GM18505 (cell line): Measurements from ENCODE around the gene SRGAP2B.
A peak's percentile ranks its signal among the peaks of the same experiment; 100 is the strongest.
"Not testable (repeated sequence)": the region's sequence is repeated elsewhere in the genome, so short reads cannot be mapped to it uniquely, and the experiment has no call there.

Experiments used
- ATAC-seq: cut with Tn5 transposase; IDR thresholded peaks from one replicate; pipeline ENCODE4 v1.9.1; 2021; ENCODE audit not compliant: unreplicated experiment

SRGAP2B gene

DNA sequence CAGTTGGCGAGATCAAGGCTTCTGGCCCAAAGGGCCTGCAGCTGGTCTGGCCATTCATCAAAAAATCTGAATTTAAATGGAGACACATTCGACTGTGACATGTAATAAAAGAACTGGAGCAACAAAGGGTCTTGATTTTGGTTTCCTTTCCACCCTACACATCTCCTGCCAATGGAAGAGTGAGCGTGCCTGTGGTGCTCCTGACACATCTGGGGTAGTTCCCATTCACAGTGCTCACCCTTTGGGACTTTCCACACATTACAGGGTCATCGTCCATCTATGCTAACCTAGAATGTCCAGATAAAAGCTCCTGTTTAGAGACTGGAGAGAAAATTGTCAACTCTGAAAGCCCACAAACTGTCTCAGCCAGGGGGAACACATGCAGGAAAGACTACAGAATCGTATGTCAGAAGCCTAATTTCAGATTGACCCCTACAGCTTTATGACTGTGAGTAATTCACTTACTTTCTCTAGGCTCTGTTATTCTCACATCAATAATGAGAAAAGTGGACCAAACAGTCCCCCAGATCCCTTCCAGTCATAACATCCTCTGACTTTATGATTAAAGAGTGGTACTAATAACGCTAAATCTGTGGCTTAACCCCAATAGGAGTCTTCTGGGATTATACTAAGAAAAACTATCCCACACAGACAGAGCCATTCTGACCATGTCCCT lies 46.8 kb downstream of the SRGAP2B start:
- ATAC-seq, result not testable (repeated sequence)

DNA sequence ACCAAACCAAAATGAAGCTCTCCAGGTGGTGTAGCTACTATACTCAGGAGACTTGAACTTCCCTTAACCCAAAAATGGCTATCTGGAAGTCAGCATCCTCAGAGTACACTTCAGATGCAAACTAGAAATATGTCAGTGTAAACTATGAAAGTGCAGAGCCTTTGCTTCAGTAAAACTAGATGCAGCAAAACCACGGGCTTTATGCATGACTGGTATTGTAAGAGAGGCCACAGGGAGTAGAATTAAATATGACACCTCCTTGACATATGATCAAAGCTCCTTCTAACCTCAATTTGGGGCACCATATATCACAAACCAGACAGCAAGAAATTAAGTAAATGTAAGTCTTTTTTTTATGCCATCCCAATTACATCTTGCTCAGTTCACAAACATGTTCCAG lies 47.6 kb downstream of the SRGAP2B start:
- not testable (repeated sequence) for ATAC-seq

- not testable (repeated sequence) for ATAC-seq
These were observed 49.4 kb downstream of the SRGAP2B start for GRCh38 chr1:145045571-145046273.

DNA sequence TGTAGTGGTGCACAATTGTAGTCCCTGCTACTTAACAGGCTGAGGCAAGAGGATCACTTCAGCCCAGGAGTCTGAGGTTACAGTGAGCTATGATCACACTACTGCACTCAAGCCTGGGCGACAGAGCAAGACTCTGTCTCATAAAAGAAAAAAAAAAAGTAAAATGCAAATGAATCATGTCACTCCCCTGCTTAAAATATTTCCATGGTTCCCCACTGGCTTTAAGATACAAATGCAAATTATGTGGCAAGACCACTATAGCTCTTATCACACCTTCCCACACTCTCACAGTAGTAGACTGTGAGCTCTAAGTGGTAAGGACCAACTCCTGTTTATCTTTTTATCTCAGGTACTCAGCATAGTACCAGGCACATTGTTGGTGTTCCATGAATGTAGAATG lies 53.6 kb downstream of the SRGAP2B start:
- ATAC-seq, result peak; percentile 85

DNA sequence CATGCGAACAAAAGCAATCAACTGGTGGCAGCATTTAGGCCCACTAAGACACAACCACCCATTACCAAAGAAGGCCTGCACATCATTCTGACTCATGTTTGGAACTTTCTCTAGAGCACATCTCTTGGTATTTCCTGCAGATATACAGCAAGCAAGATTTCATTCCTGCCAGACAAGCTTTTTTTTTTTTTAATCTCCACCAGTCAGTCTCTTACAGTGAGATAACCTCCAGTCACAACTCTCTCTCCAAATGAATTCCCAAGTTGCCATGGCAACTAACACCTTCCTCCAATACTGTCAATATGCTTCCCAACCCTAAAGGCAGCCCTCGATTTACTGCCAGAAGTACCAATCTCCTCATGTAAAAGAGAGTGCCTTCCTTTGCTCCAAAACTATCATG lies 59.1 kb downstream of the SRGAP2B start:
- not testable (repeated sequence) for ATAC-seq

GRCh38 chr1:145033523-145033922 lies 61.6 kb downstream of the SRGAP2B start:
- not testable (repeated sequence) for ATAC-seq

DNA sequence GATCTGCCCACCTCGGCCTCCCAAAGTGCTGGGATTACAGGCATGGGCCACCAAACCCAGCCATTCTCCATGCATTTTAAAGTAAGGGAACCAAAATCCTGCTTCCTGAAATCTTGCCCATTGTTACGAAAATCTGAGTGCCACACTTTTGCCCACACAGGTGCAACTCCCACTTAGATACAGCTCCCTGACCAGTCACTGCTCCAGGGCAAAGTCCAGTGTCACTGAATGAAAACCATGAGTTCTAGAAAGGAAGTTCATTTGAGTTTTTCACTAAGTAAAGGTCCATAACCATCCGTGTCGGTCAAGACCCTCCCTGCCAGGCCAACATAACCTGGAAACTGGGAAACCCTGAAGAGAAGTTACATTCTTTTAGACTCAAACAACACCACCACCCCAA lies 67.9 kb downstream of the SRGAP2B start:
- ATAC-seq, result not testable (repeated sequence)

DNA sequence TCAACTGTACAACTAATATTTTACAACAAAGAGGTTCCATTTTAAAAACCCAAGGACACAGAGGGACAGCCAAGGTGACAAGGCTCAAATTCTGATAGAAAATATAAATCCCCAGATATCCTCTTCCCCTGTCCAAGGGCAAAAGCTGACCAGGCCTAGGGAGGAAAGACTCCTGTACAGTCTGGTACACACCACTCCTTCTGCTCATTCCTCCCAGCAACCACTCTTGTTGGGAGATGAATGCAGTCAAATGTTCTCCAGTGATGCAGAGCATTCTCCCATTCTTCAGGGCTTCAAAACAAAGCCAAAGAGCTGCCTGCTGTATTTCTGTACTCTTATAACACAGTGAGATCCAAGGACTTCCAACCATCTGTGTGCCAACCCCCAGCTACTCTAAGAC lies 69.8 kb downstream of the SRGAP2B start:
- not testable (repeated sequence) for ATAC-seq

DNA sequence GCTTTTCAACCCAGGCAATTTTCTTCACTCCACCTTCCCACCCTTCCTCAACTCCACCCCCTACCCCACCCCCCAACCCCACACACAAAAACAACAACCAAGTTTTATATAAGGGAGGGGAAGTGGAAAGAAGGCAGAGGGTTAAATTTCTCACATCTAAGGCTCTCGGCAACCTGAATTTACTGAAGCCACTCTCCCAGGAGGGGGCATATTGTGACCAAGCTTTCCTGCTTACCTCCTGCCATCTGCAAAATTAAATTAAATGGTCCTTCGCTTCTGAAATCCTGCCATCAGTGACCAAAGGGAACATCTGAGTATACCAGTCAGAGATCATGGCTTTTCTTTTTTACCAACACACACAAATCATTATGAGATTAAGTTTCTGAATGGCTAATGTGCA lies 72.9 kb downstream of the SRGAP2B start:
- ATAC-seq, result not testable (repeated sequence)

GRCh38 chr1:145021749-145022148 lies 73.4 kb downstream of the SRGAP2B start:
- ATAC-seq, result not testable (repeated sequence)

- ATAC-seq, result not testable (repeated sequence)
These were observed 75.4 kb downstream of the SRGAP2B start for GRCh38 chr1:145019709-145020108.

GRCh38 chr1:145017725-145018124 lies 77.4 kb downstream of the SRGAP2B start:
- not testable (repeated sequence) for ATAC-seq

DNA sequence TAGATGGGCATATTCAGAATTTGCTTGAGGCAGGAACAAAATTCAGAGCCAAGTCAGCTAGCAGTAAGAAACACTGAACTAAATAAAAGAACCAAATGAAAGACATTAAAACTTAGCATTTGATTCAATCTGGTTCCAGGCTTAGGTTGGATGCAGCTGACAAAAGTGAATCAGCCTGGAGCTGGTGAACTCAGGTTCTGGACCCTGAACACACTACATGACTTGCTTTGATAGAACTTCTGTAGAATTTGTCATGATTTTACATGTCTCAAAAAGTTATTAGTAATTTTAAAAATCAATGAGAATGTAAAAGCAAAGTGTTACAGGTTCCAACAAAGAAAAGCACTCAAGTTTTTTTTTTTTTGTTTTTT lies 78.7 kb downstream of the SRGAP2B start:
- ATAC-seq, result not testable (repeated sequence)

DNA sequence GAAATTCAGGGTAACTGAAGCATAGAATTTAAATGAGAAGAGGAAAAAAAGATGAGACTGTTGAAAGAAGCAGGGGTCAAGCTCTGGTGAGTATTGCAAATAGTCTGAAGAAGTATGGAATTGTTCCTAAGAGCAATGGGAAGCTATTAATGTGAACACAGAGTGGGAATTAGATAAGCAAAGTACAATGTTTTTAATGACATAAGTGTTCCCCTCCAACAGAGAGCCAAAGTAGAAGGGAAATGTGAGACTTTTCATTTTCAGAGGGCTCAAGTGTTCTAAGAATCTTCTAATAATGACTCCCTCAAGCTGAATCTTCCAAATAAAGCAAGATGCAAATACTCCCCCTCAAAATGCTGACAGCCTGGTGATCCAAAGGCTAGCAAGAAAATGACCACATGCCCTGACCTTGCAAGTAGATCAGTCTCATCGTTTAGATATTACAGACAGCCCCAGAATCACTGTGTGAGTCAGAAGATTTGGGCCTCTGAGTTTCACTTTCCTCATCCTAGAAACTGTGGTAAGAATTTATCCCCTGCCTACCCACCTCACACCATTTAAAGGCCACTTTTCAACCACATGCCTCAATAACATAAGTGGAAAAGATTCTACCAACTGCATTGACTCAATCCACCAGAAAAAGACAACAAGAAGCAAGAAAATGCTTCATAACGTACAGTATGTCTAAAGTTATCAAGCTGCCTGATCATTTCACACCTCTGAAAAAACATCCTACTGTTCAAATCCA lies 79.2 kb downstream of the SRGAP2B start:
- ATAC-seq, result peak; percentile 68

DNA sequence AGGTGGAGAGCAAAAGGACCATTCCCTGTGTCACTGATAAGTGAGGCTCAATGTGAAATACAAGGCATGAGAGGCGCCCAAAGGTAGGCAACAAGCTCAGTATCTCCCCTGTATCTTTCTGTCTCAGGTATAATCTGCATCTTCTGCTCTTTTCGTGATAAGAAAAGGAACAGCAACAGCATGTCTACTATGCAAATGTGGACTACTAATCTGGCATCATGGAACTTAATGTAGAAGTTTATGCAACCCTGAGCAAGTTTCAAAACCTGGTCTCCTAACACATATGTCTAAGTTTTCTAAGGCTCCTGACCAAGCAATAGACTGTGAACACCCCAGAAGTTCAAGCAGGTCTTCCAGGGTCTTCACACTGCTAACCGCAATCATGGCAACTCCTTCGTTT lies 81.8 kb downstream of the SRGAP2B start:
- ATAC-seq, result not testable (repeated sequence)

GRCh38 chr1:145011811-145012210 lies 83.3 kb downstream of the SRGAP2B start:
- ATAC-seq, result not testable (repeated sequence)

- ATAC-seq, result not testable (repeated sequence)
These were observed 84.5 kb downstream of the SRGAP2B start for GRCh38 chr1:145010580-145010979.

GRCh38 chr1:145009928-145010327 lies 85.2 kb downstream of the SRGAP2B start:
- ATAC-seq, result not testable (repeated sequence)

DNA sequence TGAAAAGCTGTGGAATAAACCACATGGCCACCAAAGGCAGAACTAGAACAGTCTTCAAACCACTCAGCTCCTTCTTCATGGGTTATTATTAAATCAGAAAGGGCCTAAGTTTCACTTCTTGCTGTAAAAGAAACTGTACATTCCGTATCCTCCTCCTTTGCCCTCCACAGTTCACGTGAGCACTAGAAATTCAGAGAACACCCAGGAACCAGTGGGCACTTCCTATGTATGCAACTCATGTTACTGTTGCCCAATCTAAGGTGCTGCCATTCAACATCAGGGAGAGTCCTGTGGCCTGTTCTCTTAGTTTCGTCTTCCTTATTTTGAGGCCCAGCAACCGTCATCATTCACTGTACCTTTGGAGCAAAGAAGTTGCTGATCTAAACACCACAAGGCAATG lies 86.7 kb downstream of the SRGAP2B start:
- peak; percentile 69 for ATAC-seq

- ATAC-seq, result not testable (repeated sequence)
These were observed 90.0 kb downstream of the SRGAP2B start for GRCh38 chr1:145005142-145005541.

GRCh38 chr1:145001381-145001780 lies 93.7 kb downstream of the SRGAP2B start:
- ATAC-seq, result not testable (repeated sequence)
